Raji (cell line): ENCODE results near the gene MYO5B.

Experiments
- POLR2A ChIP-seq: IDR thresholded peaks from 2 replicates; pipeline ENCODE4 v1.6.1; 2011; ENCODE audit warnings: low read depth, low read length, control low read depth; ENCODE audit not compliant: insufficient read depth

The MYO5B gene

GRCh38 chr18:49933530-49934128 is 261.3 kb downstream of the MYO5B start:
- TF ChIP-seq POLR2A: no peak

DNA sequence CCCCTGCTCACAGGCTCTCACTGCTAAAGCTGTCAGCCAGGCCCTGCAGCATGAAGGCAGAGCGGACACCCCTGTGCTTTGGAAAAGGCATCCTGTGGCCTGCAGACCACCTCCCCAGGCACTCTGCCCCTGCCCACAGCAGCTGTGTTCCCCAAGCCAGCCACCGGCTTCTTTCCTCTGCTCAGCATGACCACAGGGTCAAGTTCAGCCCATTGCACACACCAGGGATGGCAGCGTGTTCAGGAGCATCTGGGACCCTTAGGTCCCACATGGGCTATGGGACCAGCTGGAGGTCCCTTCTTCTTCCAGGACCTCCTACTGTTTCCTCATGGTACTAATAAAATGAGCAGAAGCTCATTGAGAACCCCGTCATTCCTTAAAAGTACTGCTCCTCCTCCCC is 263.2 kb downstream of the MYO5B start:
- TF ChIP-seq POLR2A: no peak

- no peak for TF ChIP-seq POLR2A
Observed at GRCh38 chr18:49931179-49931578, 263.8 kb downstream of the MYO5B start.

DNA sequence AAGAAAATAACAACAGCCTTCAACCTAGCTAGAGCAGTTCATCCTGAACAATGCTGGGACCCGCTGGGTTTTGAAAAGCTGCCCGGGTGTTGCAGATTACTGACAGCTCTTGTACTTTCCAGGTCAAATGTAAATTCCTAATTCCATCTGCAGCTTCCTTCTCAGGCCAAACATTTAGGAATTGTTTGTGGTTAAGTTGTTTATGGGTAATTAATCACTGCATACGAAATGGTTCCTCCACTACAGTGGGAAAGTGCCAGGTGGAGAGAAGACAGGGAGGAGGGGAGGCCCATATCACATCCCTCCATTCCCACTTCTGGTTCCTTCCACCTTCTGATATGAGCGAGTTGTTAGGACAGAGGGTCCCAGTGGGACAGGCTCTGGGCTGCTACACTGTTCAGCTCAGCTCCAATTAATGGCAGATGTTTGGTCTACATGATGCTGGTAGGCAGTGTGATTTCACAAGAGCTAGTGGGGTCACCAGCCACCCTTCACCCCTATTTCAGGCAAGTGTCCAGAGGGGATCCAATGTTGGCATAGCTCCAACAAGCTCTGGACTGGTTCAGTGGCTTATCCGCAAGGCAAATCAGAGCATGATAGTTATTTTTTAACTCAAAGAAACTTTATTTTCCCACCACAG is 268.7 kb downstream of the MYO5B start:
- no peak for TF ChIP-seq POLR2A

- TF ChIP-seq POLR2A: no peak
Observed at GRCh38 chr18:49924293-49924983, 270.5 kb downstream of the MYO5B start.

DNA sequence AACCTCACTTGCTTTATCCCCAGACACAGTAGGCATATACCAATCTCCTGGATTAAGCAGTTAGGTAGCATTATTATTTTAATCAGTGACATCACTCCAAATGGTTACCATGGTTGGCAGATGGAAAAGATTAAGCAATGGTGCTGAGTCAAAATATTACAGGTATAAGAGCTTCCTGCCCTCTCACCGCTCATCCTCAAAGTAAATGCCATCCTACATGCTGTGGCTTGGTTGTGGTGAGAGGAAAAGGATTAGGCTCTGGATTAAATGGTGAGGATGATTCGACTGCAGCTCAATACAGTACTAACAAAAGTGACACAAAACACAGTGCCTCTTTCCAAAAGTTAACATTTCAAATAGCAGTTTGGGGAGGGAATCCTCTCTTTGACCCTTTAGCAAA is 272.7 kb downstream of the MYO5B start:
- no peak for TF ChIP-seq POLR2A

GRCh38 chr18:49921318-49921985 is 273.5 kb downstream of the MYO5B start:
- no peak for TF ChIP-seq POLR2A

DNA sequence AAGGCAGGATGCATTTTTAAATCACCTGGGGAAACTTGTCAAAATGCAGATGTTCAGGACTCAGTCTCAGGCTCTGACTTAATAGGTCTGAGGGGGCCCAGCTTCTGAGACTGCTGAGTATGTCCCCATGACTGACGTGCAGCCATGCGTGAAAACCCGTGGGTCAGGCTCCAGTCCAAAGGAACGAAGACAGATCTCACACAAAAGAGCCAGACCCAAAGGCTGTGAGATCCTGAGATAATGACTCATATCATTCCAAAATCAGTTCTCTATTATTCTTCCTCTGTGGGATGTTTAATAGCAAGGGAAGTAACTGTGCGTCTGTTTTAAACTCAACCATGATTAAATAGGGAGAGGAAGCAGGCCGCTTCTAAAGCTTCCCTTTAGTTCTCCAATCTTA is 274.2 kb downstream of the MYO5B start:
- no peak for TF ChIP-seq POLR2A

GRCh38 chr18:49917742-49918141 is 277.2 kb downstream of the MYO5B start:
- TF ChIP-seq POLR2A: no peak

DNA sequence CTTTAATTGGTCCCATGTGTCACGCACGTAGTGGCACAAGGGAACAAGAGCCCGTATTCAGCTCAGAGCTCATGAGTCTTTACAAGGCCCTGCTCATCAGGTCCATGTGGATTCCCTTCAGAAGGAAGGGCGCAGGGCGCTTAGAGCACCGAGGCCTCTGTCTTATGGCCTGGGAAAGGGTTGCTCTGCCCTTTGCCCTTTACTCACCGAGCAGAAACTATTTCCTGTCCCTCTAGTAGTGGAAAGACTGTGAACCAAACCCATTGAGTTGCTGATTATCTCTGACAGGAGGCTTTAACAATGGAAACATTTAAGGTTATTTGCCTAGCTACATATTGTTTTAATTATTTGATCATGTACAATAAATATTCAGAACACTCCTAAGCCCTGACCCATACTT is 279.6 kb downstream of the MYO5B start:
- TF ChIP-seq POLR2A: no peak

- TF ChIP-seq POLR2A: no peak
Observed at GRCh38 chr18:49913221-49913620, 281.7 kb downstream of the MYO5B start.

GRCh38 chr18:49911427-49911826 is 283.5 kb downstream of the MYO5B start:
- TF ChIP-seq POLR2A: no peak

GRCh38 chr18:49910986-49911385 is 284.0 kb downstream of the MYO5B start:
- TF ChIP-seq POLR2A: no peak

- TF ChIP-seq POLR2A: no peak
Observed at GRCh38 chr18:49910019-49910418, 284.9 kb downstream of the MYO5B start.

- TF ChIP-seq POLR2A: no peak
Observed at GRCh38 chr18:49907346-49907929, 287.5 kb downstream of the MYO5B start.

GRCh38 chr18:49905771-49906170 is 289.2 kb downstream of the MYO5B start:
- TF ChIP-seq POLR2A: no peak

GRCh38 chr18:49904871-49905555 is 289.9 kb downstream of the MYO5B start:
- no peak for TF ChIP-seq POLR2A
